ENCODE results near the gene SUB1. TPM values are rescaled to one million over a fixed set of nuclear protein-coding genes. Genes with fewer than 3 reads are reported as not detected.

Gene SUB1
- total RNA-seq, 2 donors from 2014 or later, result 195 to 273 TPM

DNA sequence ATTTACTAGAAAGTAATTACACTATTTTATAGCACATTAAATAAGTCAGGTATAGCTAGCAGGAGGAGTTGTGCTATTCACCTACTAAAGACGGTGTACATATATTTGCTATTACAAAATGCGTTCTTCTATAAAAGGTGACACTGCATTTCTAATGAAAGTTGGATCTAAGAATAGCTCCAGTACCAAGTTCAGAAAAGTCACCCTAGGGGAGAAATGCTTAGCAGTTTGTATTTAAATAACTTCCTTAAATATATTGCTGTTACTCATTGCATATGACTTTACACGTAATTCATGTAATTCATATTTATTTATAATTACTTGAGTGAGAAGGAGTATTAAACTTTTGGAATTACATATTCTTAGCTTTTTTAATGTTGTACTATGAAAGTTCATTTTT, 7.0 kb upstream of the SUB1 start:
- ATAC-seq (no peak), DNase-seq (ENCODE audit: low spot score) (no peak)
- Mint-ChIP-seq H3K9me3 (no peaks in the 10 kb centered on the region), H3K4me1 (ENCODE audit: low read depth in 2 of 2) (peaks cover 15 to 18% of the 10 kb centered on the region in 2 donors), H3K27ac (no peak overlapping the region), H3K4me3 (no peak overlapping the region), H3K36me3 (no peaks in the 10 kb centered on the region), H3K27me3 (peaks cover 0 to 3% of the 10 kb centered on the region in 2 donors)

DNA sequence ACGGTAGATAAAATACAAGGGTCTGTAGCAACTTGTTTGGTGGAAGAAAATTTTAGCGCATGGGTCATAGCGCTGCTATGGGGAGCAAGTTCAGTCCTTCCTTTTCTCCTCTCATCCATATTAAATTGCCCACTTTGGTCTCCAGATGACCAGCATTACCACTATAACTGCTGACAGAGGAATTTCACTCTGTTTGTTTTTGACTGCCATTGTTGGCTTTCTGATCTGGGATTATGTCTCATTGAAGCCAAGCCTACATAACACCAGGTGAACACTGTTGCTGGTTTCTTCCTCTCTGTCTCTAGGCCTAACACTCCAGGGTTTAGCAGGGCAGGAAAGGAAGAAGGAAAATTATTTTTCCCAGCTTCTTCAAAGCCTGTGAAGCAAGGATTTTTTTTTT, 6.6 kb upstream of the SUB1 start:
- no peak for DNase-seq (ENCODE audit: low spot score)
- peaks cover 15 to 22% of the 10 kb centered on the region in 2 donors for H3K4me1 Mint-ChIP-seq (ENCODE audit: low read depth in 2 of 2)
- no peaks in the 10 kb centered on the region for H3K36me3 Mint-ChIP-seq
- H3K9me3 Mint-ChIP-seq, result no peaks in the 10 kb centered on the region
- ATAC-seq, result no peak
- H3K4me3 Mint-ChIP-seq, result no peak overlapping the region
- H3K27me3 Mint-ChIP-seq, result peaks cover 0 to 3% of the 10 kb centered on the region in 2 donors
- no peak overlapping the region for H3K27ac Mint-ChIP-seq

DNA sequence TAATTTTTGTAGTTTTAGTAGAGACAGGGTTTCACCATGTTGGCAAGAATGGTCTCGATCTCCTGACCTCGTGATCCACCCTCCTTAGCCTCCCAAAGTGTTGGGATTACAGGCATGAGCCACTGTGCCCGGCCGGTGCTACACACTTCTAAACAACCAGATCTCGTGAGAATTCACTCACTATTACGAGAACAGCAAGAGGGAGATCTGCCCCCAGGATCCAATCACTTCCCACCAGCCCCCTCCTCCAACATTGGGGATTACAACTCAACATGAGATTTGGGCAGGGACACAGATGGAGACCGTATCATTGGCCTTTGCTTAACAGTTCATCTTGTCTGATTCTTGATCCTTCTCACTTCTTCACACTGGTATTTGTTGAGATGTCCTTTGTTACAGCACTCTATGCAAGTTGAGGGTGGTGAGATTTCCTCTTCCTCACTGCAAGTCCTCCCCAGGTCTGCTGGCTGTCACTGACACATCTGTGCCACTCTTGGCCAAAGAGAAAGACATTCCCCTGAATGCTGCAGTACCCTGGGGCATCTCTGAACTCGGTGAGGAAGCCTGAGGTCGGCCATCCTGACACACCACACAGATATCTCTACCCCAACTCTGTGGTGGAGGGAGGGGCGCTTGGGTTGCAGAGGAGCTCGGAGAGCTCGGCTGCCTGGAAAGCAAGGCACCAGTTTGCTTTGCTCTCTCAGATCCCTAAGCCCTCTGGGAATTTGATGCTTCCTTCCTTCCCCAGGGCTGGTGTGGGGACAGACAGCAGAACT, 4.2 kb upstream of the SUB1 start:
- DNase-seq (ENCODE audit: low spot score), result no peak
- no peak for ATAC-seq
- peaks cover 0 to 3% of the 10 kb centered on the region in 2 donors for H3K27me3 Mint-ChIP-seq
- H3K4me1 Mint-ChIP-seq (ENCODE audit: low read depth in 2 of 2), result peaks cover 25 to 38% of the 10 kb centered on the region in 2 donors
- peaks cover 3% of the 10 kb centered on the region for H3K36me3 Mint-ChIP-seq
- peak overlapping the region; percentile 20 for H3K4me3 Mint-ChIP-seq
- H3K9me3 Mint-ChIP-seq, result no peaks in the 10 kb centered on the region
- H3K27ac Mint-ChIP-seq, result peak overlapping the region in 1 of 2 donors; percentile 31

DNA sequence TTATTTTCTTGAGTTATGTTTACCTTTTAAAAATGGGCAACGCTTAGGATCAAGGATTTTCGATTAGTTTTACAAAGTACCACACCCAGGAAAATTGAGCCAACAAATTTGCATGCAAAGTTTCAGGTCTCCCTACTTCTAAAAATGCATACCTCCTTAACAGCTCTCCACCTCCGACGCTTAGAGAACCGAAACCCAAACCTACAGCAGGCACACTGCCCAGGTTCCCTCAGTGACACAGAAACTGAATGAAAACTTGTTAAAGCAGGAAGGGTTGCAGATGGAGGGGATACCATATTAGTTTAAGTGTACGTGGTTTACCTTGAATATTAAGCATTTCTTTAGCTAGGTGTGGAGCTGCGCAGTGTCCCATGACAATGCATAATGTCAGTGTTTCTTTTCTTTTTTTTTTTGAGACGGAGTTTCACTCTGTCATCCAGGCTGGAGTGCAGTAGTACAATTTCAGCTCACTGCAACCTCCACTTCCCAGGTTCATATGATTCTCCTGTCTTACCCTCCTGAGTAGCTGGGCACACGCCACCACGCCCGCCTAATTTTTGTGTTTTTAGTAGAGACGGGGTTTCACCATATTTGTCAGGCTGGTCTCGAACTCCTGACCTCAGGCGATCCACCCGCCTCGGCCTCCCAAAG, 1.6 kb upstream of the SUB1 start:
- H3K4me3 Mint-ChIP-seq, result peak overlapping the region; percentile 38
- H3K27ac Mint-ChIP-seq, result peak overlapping the region; percentile 32 to 95
- H3K9me3 Mint-ChIP-seq, result no peaks in the 10 kb centered on the region
- peaks cover 35 to 57% of the 10 kb centered on the region in 2 donors for H3K4me1 Mint-ChIP-seq (ENCODE audit: low read depth in 2 of 2)
- no peaks in the 10 kb centered on the region for H3K27me3 Mint-ChIP-seq
- peaks cover 10% of the 10 kb centered on the region for H3K36me3 Mint-ChIP-seq
- DNase-seq (ENCODE audit: low spot score) (no peak), ATAC-seq (no peak)

DNA sequence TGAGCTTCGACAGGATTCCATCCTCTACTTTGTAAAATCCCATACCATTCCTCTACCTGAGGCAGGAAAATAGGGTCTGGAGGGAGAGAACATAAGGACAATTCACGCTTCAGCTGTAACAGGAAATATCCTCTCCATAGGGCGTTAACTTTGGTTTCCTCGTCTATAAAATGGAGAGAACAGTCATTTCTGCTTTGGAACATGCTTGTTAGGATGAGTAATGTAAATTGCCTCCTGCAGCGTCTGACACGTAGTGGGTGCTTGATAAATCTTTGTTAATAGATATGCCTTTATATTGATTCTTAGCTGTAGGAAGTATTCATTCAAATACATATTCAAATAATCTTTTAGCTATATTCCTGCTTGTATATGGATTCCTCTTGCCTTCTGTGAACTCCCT, 711 bp upstream of the SUB1 start:
- Mint-ChIP-seq H3K4me3 (peak overlapping the region; percentile 97), H3K27ac (peak overlapping the region; percentile 94 to 95), H3K36me3 (peaks cover 14% of the 10 kb centered on the region), H3K9me3 (no peaks in the 10 kb centered on the region), H3K27me3 (no peaks in the 10 kb centered on the region), H3K4me1 (ENCODE audit: low read depth in 2 of 2) (peaks cover 35 to 62% of the 10 kb centered on the region in 2 donors)
- DNase-seq (ENCODE audit: low spot score), result no peak
- no peak for ATAC-seq

DNA sequence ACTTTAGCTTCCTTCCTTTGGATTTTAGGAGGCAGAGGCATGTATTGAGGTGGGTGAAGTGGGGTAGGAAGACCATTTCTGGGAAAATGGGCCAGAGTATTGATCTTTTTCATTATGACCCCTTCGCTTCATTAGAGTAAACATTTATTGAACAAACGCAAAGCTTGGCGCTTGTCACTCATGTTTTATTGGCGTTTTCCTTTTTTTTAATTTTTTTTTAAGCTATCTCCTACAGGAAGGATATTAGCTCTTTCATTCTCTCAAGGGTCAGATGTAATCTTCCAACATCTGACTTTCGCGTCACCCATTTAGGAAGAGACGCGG, 273 bp upstream of the SUB1 start:
- ATAC-seq, result no peak
- peak overlapping the region; percentile 94 to 95 for H3K27ac Mint-ChIP-seq
- no peaks in the 10 kb centered on the region for H3K9me3 Mint-ChIP-seq
- H3K27me3 Mint-ChIP-seq, result no peaks in the 10 kb centered on the region
- H3K4me1 Mint-ChIP-seq (ENCODE audit: low read depth in 2 of 2), result peaks cover 35 to 62% of the 10 kb centered on the region in 2 donors
- DNase-seq (ENCODE audit: low spot score), result no peak
- H3K36me3 Mint-ChIP-seq, result peaks cover 15% of the 10 kb centered on the region
- peak overlapping the region; percentile 97 for H3K4me3 Mint-ChIP-seq

DNA sequence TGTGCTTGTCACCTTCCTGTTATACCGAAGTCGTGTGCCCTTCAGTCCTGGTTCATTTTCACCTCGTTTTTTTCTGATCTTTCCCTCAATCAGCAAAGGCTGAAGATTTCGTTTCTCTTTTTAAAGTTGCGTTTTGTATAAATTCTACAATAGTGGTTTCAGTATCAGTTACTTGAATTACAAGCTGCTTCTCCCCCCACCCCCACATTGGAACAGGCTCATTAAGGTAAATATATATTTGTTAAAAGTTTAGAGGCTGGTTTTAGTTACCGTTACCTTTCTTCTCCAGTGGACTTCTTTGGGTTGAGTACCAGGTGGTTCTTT, 881 bp downstream of the SUB1 start:
- H3K4me1 Mint-ChIP-seq (ENCODE audit: low read depth in 2 of 2), result peaks cover 32 to 62% of the 10 kb centered on the region in 2 donors
- H3K36me3 Mint-ChIP-seq, result peaks cover 16% of the 10 kb centered on the region
- DNase-seq (ENCODE audit: low spot score) (no peak), ATAC-seq (no peak)
- H3K27ac Mint-ChIP-seq, result peak overlapping the region; percentile 94 to 95
- peak overlapping the region; percentile 97 for H3K4me3 Mint-ChIP-seq
- H3K27me3 Mint-ChIP-seq, result no peaks in the 10 kb centered on the region
- H3K9me3 Mint-ChIP-seq, result no peaks in the 10 kb centered on the region

DNA sequence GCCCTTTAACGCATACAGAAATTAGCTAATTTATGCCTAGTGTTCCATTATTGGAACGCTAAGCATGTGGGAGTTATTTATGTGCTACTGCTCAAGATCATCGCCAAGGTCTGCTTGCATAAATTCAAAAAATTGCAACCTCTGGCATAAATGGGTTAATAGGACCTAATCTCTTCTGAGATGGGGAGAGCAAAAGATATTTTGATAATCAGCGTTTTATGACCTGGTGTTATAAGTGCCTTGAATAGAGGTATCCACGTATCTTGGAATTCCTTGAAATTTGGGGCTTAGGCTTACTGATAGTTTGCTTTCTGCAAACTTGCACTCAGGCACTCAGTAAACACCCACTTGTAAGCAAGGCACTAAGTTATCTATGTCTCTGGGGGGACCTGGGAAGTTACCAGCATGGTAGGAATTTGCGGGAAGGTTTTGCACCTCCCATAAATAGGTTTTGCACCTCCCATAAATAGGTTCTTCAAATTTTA, 1.8 kb downstream of the SUB1 start:
- no peak for DNase-seq (ENCODE audit: low spot score)
- Mint-ChIP-seq H3K27ac (peak overlapping the region; percentile 94 to 95), H3K9me3 (no peaks in the 10 kb centered on the region), H3K4me3 (peak overlapping the region; percentile 97), H3K36me3 (peaks cover 23% of the 10 kb centered on the region), H3K27me3 (no peaks in the 10 kb centered on the region), H3K4me1 (ENCODE audit: low read depth in 2 of 2) (peaks cover 27 to 61% of the 10 kb centered on the region in 2 donors)
- ATAC-seq, result no peak

DNA sequence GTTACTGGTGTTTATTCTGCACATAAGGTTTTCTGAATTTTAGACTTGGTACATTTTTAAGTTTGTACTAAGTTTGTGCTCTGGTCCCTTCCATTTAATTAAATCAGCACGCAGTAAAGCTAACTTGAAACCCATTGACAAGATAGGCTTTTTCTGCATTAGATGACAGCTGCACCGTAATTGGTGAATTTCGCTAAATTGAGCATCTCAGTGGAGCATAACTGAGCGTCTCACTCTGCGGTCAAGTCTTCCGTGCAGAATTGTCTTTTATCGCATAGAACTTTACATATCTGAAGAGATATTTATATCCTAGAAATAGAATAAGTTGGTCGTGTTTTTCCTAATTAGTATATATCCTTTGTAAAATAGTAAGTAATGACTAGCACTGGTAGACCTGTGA, 4.1 kb downstream of the SUB1 start:
- no peak overlapping the region for H3K27ac Mint-ChIP-seq
- peaks cover 32 to 60% of the 10 kb centered on the region in 2 donors for H3K4me1 Mint-ChIP-seq (ENCODE audit: low read depth in 2 of 2)
- H3K36me3 Mint-ChIP-seq, result peaks cover 34% of the 10 kb centered on the region
- no peak for DNase-seq (ENCODE audit: low spot score)
- H3K9me3 Mint-ChIP-seq, result no peaks in the 10 kb centered on the region
- no peak for ATAC-seq
- no peaks in the 10 kb centered on the region for H3K27me3 Mint-ChIP-seq
- H3K4me3 Mint-ChIP-seq, result no peak overlapping the region

DNA sequence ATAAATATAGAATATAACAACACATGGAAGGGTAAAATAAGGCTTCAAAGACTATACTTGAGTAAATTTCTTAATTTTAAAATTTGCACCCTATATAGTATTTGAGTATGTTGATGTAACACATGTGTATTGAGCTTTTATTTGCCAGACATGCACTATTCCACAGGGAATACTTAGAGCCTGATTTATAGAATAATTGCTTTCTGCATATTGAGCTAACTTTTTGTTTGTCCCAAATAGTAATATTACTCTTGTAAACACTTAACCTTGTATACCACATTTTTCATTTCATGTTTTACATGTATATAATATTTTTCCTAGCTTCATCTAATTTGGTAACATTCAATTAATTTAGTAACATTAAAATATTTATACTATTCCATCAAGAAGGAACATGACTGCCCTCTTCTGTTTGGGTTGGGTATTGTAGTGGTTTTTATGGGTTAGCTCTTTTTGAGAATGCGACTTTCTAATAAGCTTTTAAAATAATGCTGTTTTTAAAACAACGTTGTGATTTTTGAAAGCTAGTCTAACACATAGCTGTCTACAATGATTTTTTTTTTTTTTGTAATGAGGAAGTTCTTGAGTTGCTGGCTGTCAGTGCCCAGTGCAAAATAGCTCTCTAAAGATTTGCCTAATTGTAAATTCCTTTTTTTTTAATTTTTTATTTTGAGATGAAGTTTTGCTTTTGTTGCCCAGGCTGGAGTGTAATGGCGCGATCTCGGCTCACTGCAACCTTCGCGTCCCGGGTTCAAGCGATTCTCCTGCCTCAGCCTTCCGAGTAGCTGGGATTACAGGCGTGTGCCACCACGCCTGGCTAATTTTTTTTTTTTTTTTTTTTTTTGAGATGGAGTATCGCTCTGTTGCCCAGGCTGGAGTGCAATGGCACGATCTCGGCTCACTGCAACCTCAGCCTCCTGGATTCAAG, 4.8 kb downstream of the SUB1 start:
- no peak overlapping the region for H3K27ac Mint-ChIP-seq
- H3K27me3 Mint-ChIP-seq, result no peaks in the 10 kb centered on the region
- ATAC-seq (no peak), DNase-seq (ENCODE audit: low spot score) (no peak)
- H3K36me3 Mint-ChIP-seq, result peaks cover 35% of the 10 kb centered on the region
- no peak overlapping the region for H3K4me3 Mint-ChIP-seq
- H3K9me3 Mint-ChIP-seq, result no peaks in the 10 kb centered on the region
- peaks cover 25 to 54% of the 10 kb centered on the region in 2 donors for H3K4me1 Mint-ChIP-seq (ENCODE audit: low read depth in 2 of 2)

DNA sequence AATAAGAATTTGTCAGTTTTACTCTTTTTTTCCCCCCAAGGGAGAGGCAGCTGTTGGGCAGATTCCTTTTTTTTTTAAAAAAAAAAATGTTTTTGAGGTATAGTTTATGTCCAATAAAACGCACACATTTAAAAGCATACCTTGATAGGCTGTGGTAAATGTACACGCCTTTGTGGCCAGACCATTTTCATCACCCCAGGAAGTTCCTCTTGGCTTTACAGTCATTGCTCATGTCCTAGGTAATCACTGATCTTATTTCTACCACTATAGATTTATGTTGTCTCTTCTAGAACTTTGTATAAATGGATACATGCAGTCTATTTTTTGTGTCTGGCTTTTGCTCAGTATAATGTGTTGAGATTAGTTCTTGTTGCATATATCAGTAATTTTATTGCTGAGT, 9.8 kb downstream of the SUB1 start:
- no peak for ATAC-seq
- no peaks in the 10 kb centered on the region for H3K27me3 Mint-ChIP-seq
- H3K9me3 Mint-ChIP-seq, result no peaks in the 10 kb centered on the region
- H3K27ac Mint-ChIP-seq, result peak overlapping the region; percentile 53 to 78
- peaks cover 46 to 58% of the 10 kb centered on the region in 2 donors for H3K4me1 Mint-ChIP-seq (ENCODE audit: low read depth in 2 of 2)
- peaks cover 53% of the 10 kb centered on the region for H3K36me3 Mint-ChIP-seq
- peak overlapping the region; percentile 40 for H3K4me3 Mint-ChIP-seq
- DNase-seq (ENCODE audit: low spot score), result no peak

DNA sequence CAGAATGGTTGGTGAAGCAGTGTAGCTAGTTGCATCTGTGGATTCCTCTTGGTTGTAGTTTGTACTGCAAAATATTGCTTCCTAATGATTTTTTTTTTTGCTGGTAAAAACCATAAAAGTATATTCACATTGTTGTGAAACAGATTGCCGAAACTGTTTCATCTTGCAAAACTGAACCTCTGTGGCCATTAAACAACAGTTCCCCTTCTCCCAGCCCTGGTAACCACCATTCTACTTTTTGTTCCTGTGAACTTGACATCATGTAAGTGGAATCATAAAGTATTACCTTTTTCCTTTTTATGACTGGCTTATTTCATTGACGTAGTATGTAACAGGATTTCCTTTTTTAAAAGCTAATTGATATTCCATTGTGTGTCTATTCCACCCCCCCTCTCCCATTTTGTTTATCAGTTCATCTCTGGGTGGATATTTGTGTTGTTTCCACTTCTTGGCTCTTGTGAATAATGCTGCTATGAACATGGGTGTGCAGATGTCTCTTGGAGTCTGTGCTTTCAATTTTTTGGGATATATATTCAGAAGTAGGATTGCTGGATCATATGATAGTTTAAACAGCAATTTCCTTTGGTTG, 11.8 kb downstream of the SUB1 start:
- Mint-ChIP-seq H3K27me3 (no peaks in the 10 kb centered on the region), H3K27ac (peak overlapping the region; percentile 53 to 78), H3K36me3 (peaks cover 58% of the 10 kb centered on the region), H3K4me3 (peak overlapping the region; percentile 24), H3K9me3 (no peaks in the 10 kb centered on the region), H3K4me1 (ENCODE audit: low read depth in 2 of 2) (peaks cover 50 to 60% of the 10 kb centered on the region in 2 donors)
- DNase-seq (ENCODE audit: low spot score) (no peak), ATAC-seq (no peak)

DNA sequence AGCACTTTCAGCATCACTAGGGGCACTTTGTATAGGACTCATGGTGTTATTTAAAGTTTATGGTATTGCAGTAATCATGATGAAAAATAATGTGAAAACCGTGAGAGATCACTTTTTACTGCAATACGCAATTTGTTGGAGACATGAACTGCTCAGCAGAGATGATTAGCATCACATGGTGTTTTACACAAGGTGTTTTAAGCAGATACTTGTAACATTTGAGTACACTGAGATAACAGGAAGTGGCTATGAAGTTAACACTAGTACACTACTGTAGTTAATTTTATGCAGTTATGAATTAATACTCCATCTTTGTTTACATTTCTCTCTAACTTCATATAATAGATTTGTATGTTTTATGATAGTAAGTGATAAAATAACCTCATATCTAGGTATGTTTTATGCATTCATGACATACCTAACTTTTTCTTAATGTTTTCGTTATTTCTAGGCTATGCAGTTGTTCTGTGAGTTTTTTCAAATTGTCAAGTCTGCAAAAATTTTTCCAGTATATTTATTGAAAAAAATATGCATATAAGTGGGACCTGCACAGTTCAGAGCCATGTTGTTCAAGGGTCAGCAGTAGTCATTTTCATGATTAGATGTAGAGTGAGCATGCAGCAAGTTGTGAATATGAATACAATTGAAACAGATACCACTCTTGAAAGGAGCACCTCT, 13.0 kb downstream of the SUB1 start:
- Mint-ChIP-seq H3K9me3 (no peaks in the 10 kb centered on the region), H3K27ac (peak overlapping the region; percentile 24 to 29), H3K4me3 (no peak overlapping the region), H3K27me3 (no peaks in the 10 kb centered on the region), H3K4me1 (ENCODE audit: low read depth in 2 of 2) (peaks cover 43 to 53% of the 10 kb centered on the region in 2 donors), H3K36me3 (peaks cover 51% of the 10 kb centered on the region)
- DNase-seq (ENCODE audit: low spot score) (no peak), ATAC-seq (no peak)

Measured in natural killer cell treated with Interleukin-12 subunit alpha and Interleukin-12 subunit beta and Interleukin-15 and Interleukin-18, amount 100 ng/mL, for 72 hours (primary cell).